Activated naive CD8-positive, alpha-beta T cell treated with anti-CD3 and anti-CD28 coated beads, Interleukin-2, amount 10 ng/mL, durations not matched to agents 7 days and 5 days (primary cell): Measurements from ENCODE around the gene HEY2. TPM values are rescaled to one million over a fixed set of nuclear protein-coding genes. Genes with fewer than 3 reads are reported as not detected.

Source experiments
- ATAC-seq: fragments of 150-1000 bp; cut with Tn5 transposase; one replicate; pipeline ENCODE4 v1.10.0; 2021; ENCODE audit warnings: low read depth, moderate library complexity
- POLR2A ChIA-PET: fragments of 350-600 bp; sonication (Branson Sonifier 250); formaldehyde crosslinking; loops from one replicate; lab custom pipeline; 2021; ENCODE audit warnings: antibody characterized with exemption; lab: Charles Lee
- DNase-seq: peaks from one replicate; pipeline ENCODE4 v3.0.0; 2021
- H3K27ac Mint-ChIP-seq: one replicate; pipeline ENCODE4 v1.8.0; 2022; ENCODE audit warnings: mild to moderate bottlenecking, mixed read lengths
- H3K27me3 Mint-ChIP-seq: one replicate; pipeline ENCODE4 v1.8.0; 2022; ENCODE audit warnings: mild to moderate bottlenecking, moderate library complexity, mixed read lengths
- H3K36me3 Mint-ChIP-seq: one replicate; pipeline ENCODE4 v1.8.0; 2021; ENCODE audit warnings: mild to moderate bottlenecking, mixed read lengths
- H3K4me1 Mint-ChIP-seq: one replicate; pipeline ENCODE4 v1.8.0; 2021; ENCODE audit warnings: mixed read lengths
- H3K4me3 Mint-ChIP-seq: one replicate; pipeline ENCODE4 v1.8.0; 2022; ENCODE audit warnings: mild to moderate bottlenecking, moderate library complexity, mixed read lengths
- H3K9me3 Mint-ChIP-seq: one replicate; pipeline ENCODE4 v1.8.0; 2021; ENCODE audit warnings: mixed read lengths
- total RNA-seq, 2 experiments: library from RNA; stranded (reverse); gene quantifications; one replicate each; pipeline ENCODE4 v1.2.3, GENCODE V29; 2021

HEY2 gene
- total RNA-seq, 2 experiments from 2014 or later = 0.11 to 0.22 TPM

GRCh38 chr6:125748406-125749172, 843 bp upstream of the HEY2 start:
- no peaks in the 10 kb centered on the region for H3K9me3 Mint-ChIP-seq
- H3K27ac Mint-ChIP-seq = no peak overlapping the region
- POLR2A ChIA-PET = interaction anchor here (2.0 kb wide), 1 partner anchor 42 kb away, joined by 11 read pairs; the partner anchor contains the start of gene NCOA7
- DNase-seq (peak; percentile 37), ATAC-seq (no peak)
- peaks cover 66% of the 10 kb centered on the region for H3K27me3 Mint-ChIP-seq
- H3K4me3 Mint-ChIP-seq = peak overlapping the region; percentile 87
- peaks cover 24% of the 10 kb centered on the region for H3K4me1 Mint-ChIP-seq
- H3K36me3 Mint-ChIP-seq = no peaks in the 10 kb centered on the region

- peak overlapping the region; percentile 35 for H3K27ac Mint-ChIP-seq
- H3K9me3 Mint-ChIP-seq = no peaks in the 10 kb centered on the region
- peak overlapping the region; percentile 81 for H3K4me3 Mint-ChIP-seq
- no peaks in the 10 kb centered on the region for H3K36me3 Mint-ChIP-seq
- peaks cover 61% of the 10 kb centered on the region for H3K27me3 Mint-ChIP-seq
- DNase-seq (no peak), ATAC-seq (no peak)
- POLR2A ChIA-PET = interaction anchor here (2.4 kb wide), 1 partner anchor 41 kb away, joined by 7 read pairs; the partner anchor contains the start of gene NCOA7
- peaks cover 24% of the 10 kb centered on the region for H3K4me1 Mint-ChIP-seq
Observed at GRCh38 chr6:125749865-125750691, 646 bp downstream of the HEY2 start.

- peaks cover 54% of the 10 kb centered on the region for H3K27me3 Mint-ChIP-seq
- POLR2A ChIA-PET = interaction anchor here (2.4 kb wide), 1 partner anchor 40 kb away, joined by 7 read pairs; the partner anchor contains the start of gene NCOA7
- no peaks in the 10 kb centered on the region for H3K36me3 Mint-ChIP-seq
- peak overlapping the region; percentile 81 for H3K4me3 Mint-ChIP-seq
- no peaks in the 10 kb centered on the region for H3K9me3 Mint-ChIP-seq
- peaks cover 24% of the 10 kb centered on the region for H3K4me1 Mint-ChIP-seq
- no peak for ATAC-seq
- H3K27ac Mint-ChIP-seq = no peak overlapping the region
- no peak for DNase-seq
Observed at GRCh38 chr6:125750692-125751333, 1.4 kb downstream of the HEY2 start.

- Mint-ChIP-seq H3K4me3 (no peak overlapping the region), H3K9me3 (no peaks in the 10 kb centered on the region), H3K27ac (no peak overlapping the region), H3K27me3 (peaks cover 50% of the 10 kb centered on the region), H3K36me3 (no peaks in the 10 kb centered on the region), H3K4me1 (peaks cover 21% of the 10 kb centered on the region)
- no peak for ATAC-seq
- DNase-seq = no peak
- POLR2A ChIA-PET = interaction anchor here (2.4 kb wide), 1 partner anchor 39 kb away, joined by 7 read pairs; the partner anchor contains the start of gene NCOA7
Observed at GRCh38 chr6:125751334-125751916, 2.0 kb downstream of the HEY2 start.

GRCh38 chr6:125752773-125753172, 3.3 kb downstream of the HEY2 start:
- Mint-ChIP-seq H3K4me3 (no peak overlapping the region), H3K27ac (no peak overlapping the region), H3K9me3 (no peaks in the 10 kb centered on the region), H3K36me3 (no peaks in the 10 kb centered on the region), H3K27me3 (peaks cover 49% of the 10 kb centered on the region), H3K4me1 (peaks cover 17% of the 10 kb centered on the region)
- POLR2A ChIA-PET = interaction anchor here (0.6 to 2.4 kb wide), 2 partner anchors 38 to 439 kb away, joined by 4 to 7 read pairs; partner anchors contain the start of gene NCOA7
- DNase-seq (no peak), ATAC-seq (no peak)

- Mint-ChIP-seq H3K4me1 (peaks cover 15% of the 10 kb centered on the region), H3K36me3 (no peaks in the 10 kb centered on the region), H3K27me3 (peaks cover 47% of the 10 kb centered on the region), H3K4me3 (no peak overlapping the region), H3K27ac (no peak overlapping the region), H3K9me3 (no peaks in the 10 kb centered on the region)
- no peak for DNase-seq
- POLR2A ChIA-PET = interaction anchor here (1.0 kb wide), 1 partner anchor 38 kb away, joined by 3 read pairs; no protein-coding TSS in a partner anchor
- no peak for ATAC-seq
Observed at GRCh38 chr6:125753218-125753936, 3.9 kb downstream of the HEY2 start.

GRCh38 chr6:125753937-125754259, 4.5 kb downstream of the HEY2 start:
- Mint-ChIP-seq H3K4me3 (no peak overlapping the region), H3K9me3 (no peaks in the 10 kb centered on the region), H3K4me1 (peaks cover 11% of the 10 kb centered on the region), H3K27me3 (peaks cover 45% of the 10 kb centered on the region), H3K27ac (no peak overlapping the region), H3K36me3 (no peaks in the 10 kb centered on the region)
- DNase-seq (no peak), ATAC-seq (no peak)
- POLR2A ChIA-PET = interaction anchor here (1.0 kb wide), 1 partner anchor 38 kb away, joined by 3 read pairs; no protein-coding TSS in a partner anchor

GRCh38 chr6:125754566-125754965, 5.1 kb downstream of the HEY2 start:
- Mint-ChIP-seq H3K9me3 (no peaks in the 10 kb centered on the region), H3K4me1 (peaks cover 13% of the 10 kb centered on the region), H3K36me3 (no peaks in the 10 kb centered on the region), H3K27me3 (peaks cover 48% of the 10 kb centered on the region), H3K27ac (no peak overlapping the region), H3K4me3 (no peak overlapping the region)
- no peak for ATAC-seq
- no peak for DNase-seq
- POLR2A ChIA-PET = no interaction called here

GRCh38 chr6:125759184-125759902, 9.9 kb downstream of the HEY2 start:
- Mint-ChIP-seq H3K27me3 (peaks cover 31% of the 10 kb centered on the region), H3K36me3 (no peaks in the 10 kb centered on the region), H3K4me1 (peaks cover 5% of the 10 kb centered on the region), H3K27ac (peak overlapping the region; percentile 35), H3K9me3 (no peaks in the 10 kb centered on the region), H3K4me3 (peak overlapping the region; percentile 28)
- POLR2A ChIA-PET = interaction anchor here (0.5 to 1.0 kb wide), 2 partner anchors 427 to 443 kb away, joined by 3 read pairs; no protein-coding TSS in a partner anchor
- DNase-seq (peak; percentile 34), ATAC-seq (peak; percentile 26)

GRCh38 chr6:125759959-125760457, 10.6 kb downstream of the HEY2 start:
- peaks cover 25% of the 10 kb centered on the region for H3K27me3 Mint-ChIP-seq
- H3K27ac Mint-ChIP-seq = no peak overlapping the region
- peaks cover 6% of the 10 kb centered on the region for H3K4me1 Mint-ChIP-seq
- ATAC-seq (no peak), DNase-seq (no peak)
- POLR2A ChIA-PET = interaction anchor here (0.5 to 1.0 kb wide), 2 partner anchors 428 to 443 kb away, joined by 3 read pairs; no protein-coding TSS in a partner anchor
- no peak overlapping the region for H3K4me3 Mint-ChIP-seq
- no peaks in the 10 kb centered on the region for H3K9me3 Mint-ChIP-seq
- H3K36me3 Mint-ChIP-seq = no peaks in the 10 kb centered on the region

GRCh38 chr6:125764121-125764671, 14.8 kb downstream of the HEY2 start:
- ATAC-seq (no peak), DNase-seq (no peak)
- Mint-ChIP-seq H3K27me3 (peaks cover 32% of the 10 kb centered on the region), H3K36me3 (no peaks in the 10 kb centered on the region), H3K27ac (no peak overlapping the region), H3K9me3 (no peaks in the 10 kb centered on the region), H3K4me3 (no peak overlapping the region), H3K4me1 (peaks cover 5% of the 10 kb centered on the region)
- POLR2A ChIA-PET = no interaction called here
